ENCODE results near the gene LTBR. TPM values are rescaled to one million over a fixed set of nuclear protein-coding genes. Genes with fewer than 3 reads are reported as not detected.

The LTBR gene
- total RNA-seq (2021) = 178 and 185 TPM in 2 replicates
- percentile 78 among the genes with signal in this experiment for Bru-seq, nascent RNA
- BruChase-seq, experiment 1, labeled RNA remaining after a 2-hour chase = percentile 79 among the genes with signal in this experiment
- BruChase-seq, experiment 2, labeled RNA remaining after a 6-hour chase = percentile 90 among the genes with signal in this experiment
- long read RNA-seq, transcript LTBR-201 (10 exons, 2,260 nt) = major isoform, 88 of 173 reads
- long read RNA-seq, transcript LTBR-208 (4 exons, 583 nt) = minor isoform, 8 of 173 reads
- long read RNA-seq, partial matches to known transcripts = 34 of 173 reads
- long read RNA-seq, other reads (novel, unspliced or antisense) = 38 of 173 reads

GRCh38 chr12:6383572-6384498 is at the start of gene LTBR:
TSS of gene LTBR (plus strand) at chr12:6384162. CDS start at chr12:6384359, 197 bp downstream.
- POLR2A ChIA-PET (ENCODE audit: unreplicated experiment) = interaction anchor here (0.5 to 1.8 kb wide), 13 partner anchors 9 to 261 kb away, joined by 3 to 33 read pairs (median 5); partner anchors contain the start of genes GAPDH, MRPL51 and TNFRSF1A
- Histone ChIP-seq H2AFZ (peak within 1 kb of the TSS; percentile 79), H4K20me1 (ENCODE audit: insufficient read depth) (peaks cover 3% of the 10 kb centered on the region; the same call in 1 of the 2 replicates), H3K4me1 (replicated peaks; ENCODE audit: insufficient read depth) (peaks cover 29% of the 10 kb centered on the region), H3K27me3 (ENCODE audit: insufficient read depth, low read depth) (no peaks in the 10 kb centered on the region), H3K9me2 (ENCODE audit: insufficient read depth) (no peaks in the 10 kb centered on the region), H3K9me3 (ENCODE audit: insufficient read depth, low read depth) (no peaks in the 10 kb centered on the region), H3K4me3 (peak within 1 kb of the TSS; percentile 77), H3F3A (ENCODE audit: insufficient read depth, low read depth) (peaks cover 27% of the 10 kb centered on the region), H3K79me2 (ENCODE audit: low read depth) (peaks cover 52% of the 10 kb centered on the region), H3K36me3 (ENCODE audit: low read depth) (peaks cover 29% of the 10 kb centered on the region), H3K27ac (peak within 1 kb of the TSS; percentile 69), H3K4me2 (peak within 1 kb of the TSS; percentile 94)
- CTCF ChIA-PET = interaction anchor here (0.5 to 1.0 kb wide), 6 partner anchors 9 to 1741 kb away, joined by 3 to 4 read pairs (median 3); no protein-coding TSS in a partner anchor
- no TSS peak for BruUV-seq (replicated peaks)
- no peak for TF ChIP-seq EZH2 (IDR thresholded peaks at IDR 0.05; ENCODE audit: low read depth)
- TF ChIP-seq CTCF (conservative IDR thresholded peaks at IDR 0.05) = 0 out of 2 replicates have a peak, but pooled peaks have one; percentile 20
- intact Hi-C loops (cut with micrococcal nuclease; ENCODE audit: unreplicated experiment) = loop anchor here (1.0 kb wide), 1 partner anchor 8 kb away; no protein-coding TSS in a partner anchor
- peak; percentile 88 to 99 for DNase-seq

DNA sequence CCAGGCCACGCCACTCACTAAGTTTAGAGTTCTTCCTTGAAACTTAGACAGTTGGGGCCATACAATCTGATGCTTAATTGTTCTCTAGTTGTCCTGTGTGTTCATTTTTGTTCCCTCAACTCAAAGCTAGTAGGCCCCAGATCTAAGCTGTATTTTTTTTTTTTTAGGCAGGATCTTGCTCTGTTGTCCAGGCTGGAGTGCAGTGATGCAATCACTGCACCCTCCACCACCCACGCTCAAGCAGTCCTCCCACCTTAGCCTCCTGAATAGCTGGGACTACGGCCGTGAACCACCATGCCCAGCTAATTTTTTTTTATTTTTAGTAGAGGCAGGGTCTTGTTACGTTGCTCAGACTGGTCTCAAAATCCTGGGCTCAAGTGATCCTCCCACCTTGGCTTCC is 49.6 kb upstream of the LTBR start:
- H3K4me1 ChIP-seq (replicated peaks; ENCODE audit: insufficient read depth) = peaks cover 74% of the 10 kb centered on the region
- no peak overlapping the region for H2AFZ ChIP-seq
- H3F3A ChIP-seq (ENCODE audit: insufficient read depth, low read depth) = peaks cover 78% of the 10 kb centered on the region
- ChIA-PET POLR2A (ENCODE audit: unreplicated experiment) (interaction anchor here (0.6 to 1.2 kb wide), 7 partner anchors 22 to 200 kb away, joined by 3 to 9 read pairs (median 4); no protein-coding TSS in a partner anchor), CTCF (interaction anchor here (0.8 kb wide), 2 partner anchors 11 to 58 kb away, joined by 3 to 4 read pairs; no protein-coding TSS in a partner anchor)
- H3K4me2 ChIP-seq = peak overlapping the region; percentile 83
- peaks cover 48% of the 10 kb centered on the region for H3K36me3 ChIP-seq (ENCODE audit: low read depth)
- no peaks in the 10 kb centered on the region for H3K9me3 ChIP-seq (ENCODE audit: insufficient read depth, low read depth)
- H3K4me3 ChIP-seq = no peak overlapping the region
- H4K20me1 ChIP-seq (ENCODE audit: insufficient read depth) = peaks cover 8% of the 10 kb centered on the region; the same call in 1 of the 2 replicates
- BruUV-seq (replicated peaks) = no TSS peak
- DNase-seq = no peak
- H3K27me3 ChIP-seq (ENCODE audit: insufficient read depth, low read depth) = no peaks in the 10 kb centered on the region
- H3K79me2 ChIP-seq (ENCODE audit: low read depth) = peaks cover 80% of the 10 kb centered on the region
- intact Hi-C loops (cut with micrococcal nuclease; ENCODE audit: unreplicated experiment) = no loop called here
- TF ChIP-seq EZH2 (IDR thresholded peaks at IDR 0.05; ENCODE audit: low read depth) = no peak
- no peak for TF ChIP-seq CTCF (conservative IDR thresholded peaks at IDR 0.05)
- peak overlapping the region; percentile 95 for H3K27ac ChIP-seq
- no peaks in the 10 kb centered on the region for H3K9me2 ChIP-seq (ENCODE audit: insufficient read depth)
